HG02759 (cell line): ENCODE results near the gene THYN1.

Experiments used
- ATAC-seq: cut with Tn5 transposase; IDR thresholded peaks from one replicate; pipeline ENCODE4 v1.9.1; 2021; ENCODE audit warnings: mild to moderate bottlenecking, moderate library complexity; ENCODE audit not compliant: unreplicated experiment

THYN1 gene

GRCh38 chr11:134224710-134225664 lies 28.2 kb downstream of the THYN1 start:
- ATAC-seq = peak; percentile 23

GRCh38 chr11:134223836-134224709 lies 29.1 kb downstream of the THYN1 start, which contains the start of the genes NCAPD3 and VPS26B:
NCAPD3 (minus strand) TSS chr11:134223967; CDS start chr11:134223926, 41 bp downstream.
VPS26B (plus strand) TSS chr11:134224671; CDS start chr11:134225123, 452 bp downstream.
- peak; percentile 76 for ATAC-seq

- no peak for ATAC-seq
Measured at GRCh38 chr11:134223121-134223520, 30.0 kb downstream of the THYN1 start.

- no peak for ATAC-seq
Measured at GRCh38 chr11:134216816-134217215, 36.3 kb downstream of the THYN1 start.

- ATAC-seq = no peak
Measured at GRCh38 chr11:134215836-134216235, 37.3 kb downstream of the THYN1 start.

GRCh38 chr11:134207538-134208239 lies 45.5 kb downstream of the THYN1 start:
- ATAC-seq = no peak

GRCh38 chr11:134206185-134206584 lies 47.0 kb downstream of the THYN1 start:
- ATAC-seq = no peak

- no peak for ATAC-seq
Measured at GRCh38 chr11:134205729-134206128, 47.4 kb downstream of the THYN1 start.

GRCh38 chr11:134202661-134203060 lies 50.5 kb downstream of the THYN1 start:
- ATAC-seq = no peak

- ATAC-seq = no peak
Measured at GRCh38 chr11:134200688-134201087, 52.5 kb downstream of the THYN1 start.

GRCh38 chr11:134199531-134199930 lies 53.6 kb downstream of the THYN1 start:
- no peak for ATAC-seq
